H1 (cell line): ENCODE measurements around the gene SH2B3. TPM values are rescaled to one million over a fixed set of nuclear protein-coding genes. Genes with fewer than 3 reads are reported as not detected.

ENCODE experiments used
- CTCF ChIA-PET: fragments of 300-600 bp; sonication (Branson Sonifier 250); formaldehyde crosslinking; loops from one replicate; lab custom pipeline; 2021; ENCODE audit not compliant: partially characterized antibody; lab: Charles Lee
- POLR2A ChIA-PET: fragments of 300-600 bp; sonication (Branson Sonifier 250); formaldehyde crosslinking; loops from one replicate; lab custom pipeline; 2021; ENCODE audit warnings: inconsistent platforms; ENCODE audit not compliant: partially characterized antibody; lab: Charles Lee
- DNase-seq, 2 experiments: peaks; one replicate each; pipeline versions ENCODE4 v3.0.0 to v3.0.0-alpha.2; 2010 to 2022; ENCODE audit warnings: low spot score in 2 of 2, low read depth in 1 of 2, mixed read lengths in 1 of 2
- FAIRE-seq: peaks from 2 replicates; lab custom pipeline; 2011; peaks lifted over from hg19 to GRCh38; lab: Jason Lieb, UNC
- H2AFZ ChIP-seq: 2 replicates; pipeline ENCODE4 v1.8.1; 2012; ENCODE audit warnings: low read length, inconsistent platforms
- H2AK5ac ChIP-seq: 2 replicates; pipeline ENCODE4 v1.6.1; 2013; ENCODE audit warnings: low read depth, low read length
- H2BK120ac ChIP-seq: replicated peaks from 2 replicates; pipeline ENCODE3; 2013; ENCODE audit warnings: low read depth, low read length, inconsistent platforms
- H2BK12ac ChIP-seq: 2 replicates; pipeline ENCODE4 v1.6.1; 2013; ENCODE audit warnings: low read depth, low read length
- H2BK15ac ChIP-seq: 2 replicates; pipeline ENCODE4 v1.6.1; 2013; ENCODE audit warnings: low read length
- H2BK20ac ChIP-seq: 2 replicates; pipeline ENCODE4 v1.6.1; 2013; ENCODE audit warnings: low read length
- H2BK5ac ChIP-seq: 2 replicates; pipeline ENCODE4 v1.6.1; 2013; ENCODE audit warnings: low read depth, low read length
- H3K14ac ChIP-seq: 2 replicates; pipeline ENCODE4 v1.6.1; 2013; ENCODE audit warnings: inconsistent platforms; ENCODE audit not compliant: insufficient read length
- H3K18ac ChIP-seq: 2 replicates; pipeline ENCODE4 v1.6.1; 2013; ENCODE audit warnings: low read length; ENCODE audit errors: extremely low read depth
- H3K23ac ChIP-seq: 2 replicates; pipeline ENCODE4 v1.6.1; 2013; ENCODE audit warnings: inconsistent platforms; ENCODE audit not compliant: insufficient read length
- H3K23me2 ChIP-seq: 2 replicates; pipeline ENCODE4 v1.6.1; 2013; ENCODE audit warnings: low read depth, low read length
- H3K27ac ChIP-seq: 2 replicates; pipeline ENCODE4 v1.6.1; 2011; ENCODE audit warnings: low read depth, low read length, inconsistent platforms
- H3K27me3 ChIP-seq, 4 experiments: replicated peaks in 1 of 4; 1 replicate in 1 of 4; 2 replicates in 3 of 4; pipeline versions ENCODE4 v1.6.1 to v1.8.1; 2011 to 2013; ENCODE audit warnings: low read length in 3 of 4, mild to moderate bottlenecking in 3 of 4, inconsistent platforms in 2 of 4, mixed read lengths in 2 of 4, moderate library complexity in 1 of 4; ENCODE audit not compliant: control insufficient read depth in 3 of 4, insufficient read depth in 3 of 4; ENCODE audit errors: extremely low read depth in 1 of 4
- H3K36me3 ChIP-seq, 4 experiments: 2 replicates each; pipeline versions ENCODE4 v1.6.1 to v1.8.1; 2011 to 2013; ENCODE audit warnings: mild to moderate bottlenecking in 4 of 4, low read length in 3 of 4, moderate library complexity in 2 of 4, control low read depth in 1 of 4, inconsistent platforms in 1 of 4; ENCODE audit not compliant: insufficient read depth in 4 of 4, control insufficient read depth in 2 of 4
- H3K4ac ChIP-seq: replicated peaks from 2 replicates; pipeline ENCODE3; 2013; ENCODE audit warnings: low read length, low read depth, mixed read lengths, inconsistent platforms; ENCODE audit not compliant: insufficient read length
- H3K4me1 ChIP-seq, 4 experiments: replicated peaks in 1 of 4; 1 replicate in 1 of 4; 2 replicates in 3 of 4; pipeline versions ENCODE4 v1.6.1 to v1.8.1; 2011 to 2013; ENCODE audit warnings: low read length in 3 of 4, inconsistent platforms in 2 of 4, mixed read lengths in 1 of 4; ENCODE audit not compliant: insufficient read depth in 4 of 4, control insufficient read depth in 3 of 4
- H3K4me2 ChIP-seq, 2 experiments: 2 replicates each; pipeline versions ENCODE4 v1.6.1 to v1.8.1; 2011 to 2013; ENCODE audit warnings: low read depth in 2 of 2, low read length in 2 of 2, control low read depth in 1 of 2, inconsistent platforms in 1 of 2, mild to moderate bottlenecking in 1 of 2; ENCODE audit not compliant: insufficient read depth in 1 of 2
- H3K4me3 ChIP-seq, 4 experiments: fragments of 200-600, 300-600 bp in 1 of 4; sonication (generic), shearing (Covaris generic), sonication (Bioruptor Twin) in 1 of 4; 2 replicates each; pipeline versions ENCODE4 v1.5.1 to v1.8.1; 2011 to 2016; ENCODE audit warnings: low read length in 4 of 4, low read depth in 3 of 4, control low read depth in 2 of 4, inconsistent platforms in 2 of 4, mild to moderate bottlenecking in 2 of 4, mixed read lengths in 1 of 4, moderate library complexity in 1 of 4; ENCODE audit not compliant: insufficient read depth in 2 of 4; ENCODE audit errors: extremely low read depth in 1 of 4
- H3K56ac ChIP-seq: replicated peaks from 2 replicates; pipeline ENCODE3; 2013; ENCODE audit warnings: low read depth, mild to moderate bottlenecking, mixed read lengths, low read length, inconsistent platforms; ENCODE audit not compliant: insufficient read length
- H3K79me1 ChIP-seq: 2 replicates; pipeline ENCODE4 v1.6.1; 2013; ENCODE audit warnings: low read depth, low read length, control low read depth
- H3K79me2 ChIP-seq, 2 experiments: 2 replicates each; pipeline versions ENCODE4 v1.6.1 to v1.8.1; 2012 to 2013; ENCODE audit warnings: low read length in 2 of 2, mild to moderate bottlenecking in 2 of 2, inconsistent platforms in 1 of 2; ENCODE audit not compliant: insufficient read depth in 2 of 2, control insufficient read depth in 1 of 2
- H3K9ac ChIP-seq, 4 experiments: replicated peaks in 1 of 4; 1 replicate in 1 of 4; 2 replicates in 3 of 4; pipeline versions ENCODE4 v1.6.1 to v1.8.1; 2011 to 2013; ENCODE audit warnings: low read depth in 3 of 4, low read length in 3 of 4, control low read depth in 2 of 4, mild to moderate bottlenecking in 2 of 4, moderate library complexity in 2 of 4, inconsistent platforms in 1 of 4; ENCODE audit errors: extremely low read depth in 1 of 4
- H3K9me3 ChIP-seq, 2 experiments: 2 replicates each; pipeline versions ENCODE4 v1.6.1 to v1.8.1; 2012 to 2013; ENCODE audit warnings: mild to moderate bottlenecking in 2 of 2, moderate library complexity in 2 of 2, control low read depth in 1 of 2, inconsistent platforms in 1 of 2, low read depth in 1 of 2, low read length in 1 of 2, mixed read lengths in 1 of 2; ENCODE audit not compliant: insufficient read depth in 2 of 2
- H4K20me1 ChIP-seq, 2 experiments: replicated peaks in 1 of 2; 2 replicates each; pipeline versions ENCODE3 to v1.8.1; 2011 to 2013; ENCODE audit warnings: inconsistent platforms in 2 of 2, low read length in 2 of 2, mild to moderate bottlenecking in 1 of 2; ENCODE audit not compliant: insufficient read depth in 2 of 2, control insufficient read depth in 1 of 2
- H4K5ac ChIP-seq: 2 replicates; pipeline ENCODE4 v1.6.1; 2013; ENCODE audit warnings: low read length, low read depth, mixed read lengths, inconsistent platforms; ENCODE audit not compliant: insufficient read length
- H4K8ac ChIP-seq: 2 replicates; pipeline ENCODE4 v1.8.0; 2013; ENCODE audit warnings: mild to moderate bottlenecking, moderate library complexity, low read length, inconsistent platforms; ENCODE audit not compliant: insufficient read depth; ENCODE audit errors: extremely low read depth
- H4K91ac ChIP-seq: replicated peaks from 2 replicates; pipeline ENCODE3; 2013; ENCODE audit warnings: low read length, mixed read lengths, inconsistent platforms; ENCODE audit not compliant: insufficient read length
- POLR2A ChIP-seq, 2 experiments: IDR thresholded peaks; 1 replicate in 1 of 2; 2 replicates in 1 of 2; pipeline ENCODE4 v1.6.1; 2011; ENCODE audit warnings: low read depth in 2 of 2, low read length in 2 of 2, mild to moderate bottlenecking in 2 of 2; ENCODE audit errors: control extremely low read depth in 1 of 2
- TAF7 ChIP-seq: optimal IDR thresholded peaks from 2 replicates; pipeline ENCODE3; 2011; ENCODE audit warnings: low read depth, mild to moderate bottlenecking, inconsistent platforms, low read length, moderate library complexity, borderline replicate concordance
- WGBS, 2 experiments: shearing (Covaris generic) in 1 of 2; methylation state at CpG; one replicate each; pipeline versions ENCODE4 v1.1.6 to v1.1.7; 2013 to 2015; ENCODE audit warnings: low lambda C conversion rate in 2 of 2, mixed read lengths in 2 of 2, inconsistent platforms in 1 of 2, low coverage in 1 of 2, missing lambda C conversion rate in 1 of 2; ENCODE audit not compliant: insufficient replicate concordance in 2 of 2, insufficient coverage in 1 of 2, insufficient read length in 1 of 2; ENCODE audit errors: extremely low coverage in 1 of 2, missing lambda C conversion rate in 1 of 2; 5-methylcytosine and 5-hydroxymethylcytosine counted together
- polyA plus RNA-seq, 7 experiments: library from polyadenylated mRNA; depleted of rRNA in 3 of 7; stranded (reverse) in 5 of 7; unstranded in 2 of 7; fragments of >200 nt in 5 of 7; fragments of 200-250 nt in 2 of 7; gene quantifications; 1 replicate in 5 of 7; 2 replicates in 1 of 7; 4 replicates in 1 of 7; pipeline versions ENCODE4 v1.2.1 to v1.2.3, GENCODE V29; 2011 to 2013; ENCODE audit warnings: missing spikeins in 2 of 7, mixed read lengths in 2 of 7
- total RNA-seq: library from RNA; stranded (reverse); fragmentation: NEBNext Ultra II Directional; extraction: Animal tissue kit (Norgen Biotek cat#: 25700); gene quantifications from 2 replicates; pipeline ENCODE4 v1.2.1, GENCODE V29; 2021

The SH2B3 gene
- total and polyA plus RNA-seq, 2 of the 8 experiments (the other 6 are each of a cell fraction or from before 2014, with no cell fraction given) = 20.8 to 34.1 TPM

GRCh38 chr12:111446631-111447570, 41.2 kb downstream of the SH2B3 start:
- H3K23ac ChIP-seq = no peak overlapping the region
- no peak overlapping the region for H2AFZ ChIP-seq
- H2BK15ac ChIP-seq = no peak overlapping the region
- ChIA-PET CTCF (interaction anchor here (0.8 to 31.7 kb wide), 7 partner anchors 6 to 43 kb away, joined by 4 to 838 read pairs (median 7); partner anchors contain the start of gene SH2B3), POLR2A (interaction anchor here (1.4 to 7.1 kb wide), 8 partner anchors 9 to 50 kb away, joined by 3 to 64 read pairs (median 20); partner anchors contain the start of gene SH2B3)
- no peak overlapping the region for H3K4ac ChIP-seq
- H4K8ac ChIP-seq = no peak overlapping the region
- H3K4me3 ChIP-seq = no peak overlapping the region
- no peaks in the 10 kb centered on the region for H3K27me3 ChIP-seq
- H3K27ac ChIP-seq = 0 out of 2 replicates have a peak overlapping the region, but pooled peaks have one; percentile 60
- H3K23me2 ChIP-seq = no peaks in the 10 kb centered on the region
- no peak overlapping the region for H4K91ac ChIP-seq
- H2BK5ac ChIP-seq = no peak overlapping the region; the same call in 1 of the 2 replicates
- H3K79me1 ChIP-seq = peaks cover 10% of the 10 kb centered on the region
- H4K20me1 ChIP-seq = peaks cover 19 to 21% of the 10 kb centered on the region in 2 experiments
- H3K18ac ChIP-seq = no peak overlapping the region
- no peaks in the 10 kb centered on the region for H3K9me3 ChIP-seq
- TF ChIP-seq TAF7 = no peak
- TF ChIP-seq POLR2A (IDR thresholded peaks at IDR 0.05; ENCODE audit: control extremely low read depth in 1 of 2, low read depth in 2 of 2, low read length in 2 of 2) = 0 out of 3 replicates have a peak, but pooled peaks of 1 of the 2 experiments have one; percentile 6
- H2AK5ac ChIP-seq = no peak overlapping the region
- peaks cover 0 to 19% (median 10%) of the 10 kb centered on the region in 4 experiments; a peak in 6 of 7 replicates for H3K4me1 ChIP-seq
- no peak overlapping the region for H3K4me2 ChIP-seq
- H3K14ac ChIP-seq = no peak overlapping the region
- H4K5ac ChIP-seq = no peak overlapping the region
- peaks cover 15 to 38% (median 36%) of the 10 kb centered on the region in 4 experiments for H3K36me3 ChIP-seq
- WGBS, 2 experiments = 91% methylated on average over 20 of the region's 20 CpGs; no CpG with 5 or more reads in 1 of the 2 experiments
- no peak overlapping the region for H3K56ac ChIP-seq
- H2BK12ac ChIP-seq = no peak overlapping the region
- peaks cover 0 to 12% of the 10 kb centered on the region in 2 experiments; a peak in 1 of 4 replicates for H3K79me2 ChIP-seq
- H2BK120ac ChIP-seq = no peak overlapping the region
- no peak overlapping the region for H2BK20ac ChIP-seq
- DNase-seq (peak in 1 of 2 experiments; percentile 40), FAIRE-seq (no peak)
- H3K9ac ChIP-seq = no peak overlapping the region
